Sigmoid colon (tissue), 7 donors: ENCODE measurements around the gene ATP6V0A1. TPM values are rescaled to one million over a fixed set of nuclear protein-coding genes. Genes with fewer than 3 reads are reported as not detected.
A peak's percentile ranks its signal among the peaks of the same experiment; 100 is the strongest.
"Not testable (repeated sequence)": the region's sequence is repeated elsewhere in the genome, so short reads cannot be mapped to it uniquely, and the experiment has no call there.

Experiments used
- DNase-seq: peaks from one replicate; pipeline ENCODE4 v3.0.0-alpha.2; 2019
- H3K27ac ChIP-seq, 4 donors: fragments of 200-600 bp; sonication (generic); one replicate each; pipeline ENCODE4 v1.5.1; 2016 to 2019; ENCODE audit warnings: mild to moderate bottlenecking in 1 of 4
- H3K27me3 ChIP-seq, 3 donors: fragments of 200-600 bp; sonication (generic); one replicate each; pipeline ENCODE4 v1.5.1; 2019; ENCODE audit warnings: mild to moderate bottlenecking in 1 of 3
- H3K36me3 ChIP-seq, 4 donors: fragments of 200-600 bp; sonication (generic); one replicate each; pipeline ENCODE4 v1.5.1; 2016 to 2019
- H3K4me1 ChIP-seq, 4 donors: fragments of 200-600 bp; sonication (generic); one replicate each; pipeline ENCODE4 v1.5.1; 2017 to 2019
- H3K4me3 ChIP-seq, 4 donors: fragments of 200-600 bp; sonication (generic); one replicate each; pipeline ENCODE4 v1.5.1; 2017 to 2019; ENCODE audit warnings: mild to moderate bottlenecking in 2 of 4, moderate library complexity in 1 of 4
- H3K9me3 ChIP-seq, 4 donors: fragments of 200-600 bp in 3 of 4; sonication (generic) in 3 of 4; one replicate each; pipeline versions ENCODE4 v1.5.1 to v1.6.1; 2013 to 2019
- EP300 ChIP-seq, 4 donors: sonication (generic); formaldehyde crosslinking; IDR thresholded peaks; one replicate each; pipeline ENCODE4 v1.6.1; 2017; ENCODE audit warnings: antibody characterized with exemption in 4 of 4
- POLR2A ChIP-seq, 2 donors: fragments of 450-650 bp; IDR thresholded peaks; one replicate each; pipeline ENCODE4 v1.6.1; 2016; ENCODE audit warnings: antibody characterized with exemption in 2 of 2, mild to moderate bottlenecking in 2 of 2, moderate library complexity in 2 of 2
- POLR2AphosphoS5 ChIP-seq, 4 donors: sonication (generic); formaldehyde crosslinking; IDR thresholded peaks; one replicate each; pipeline ENCODE4 v1.6.1; 2017; ENCODE audit warnings: antibody characterized with exemption in 4 of 4
- WGBS, 2 donors: extraction: QIAGEN DNeasy Blood & Tissue Kit; methylation state at CpG; one replicate each; pipeline ENCODE4 v1.1.7; 2013; 5-methylcytosine and 5-hydroxymethylcytosine counted together
- intact Hi-C: fragments of 100-400 bp; cut with DNase I; formaldehyde crosslinking; loops from one replicate; pipeline ENCODE4 v1.15.1; 2023
- polyA plus RNA-seq, 3 donors: library from polyadenylated mRNA; stranded (reverse); fragments of 200-250 nt; gene quantifications; one replicate each; pipeline ENCODE4 v1.2.3, GENCODE V29; 2013
- total RNA-seq, 4 donors: library from RNA; depleted of rRNA; stranded (reverse); fragments of >200 nt; gene quantifications; one replicate each; pipeline ENCODE4 v1.1.0, GENCODE V29; 2016
- TF ChIP-seq, protein P1 (sequence below), 4 experiments: fragments of 450-650 bp in 3 of 4; fragments of 200-600 bp in 1 of 4; IDR thresholded peaks; one replicate each; pipeline ENCODE4 v1.5.1; 2016 to 2019; ENCODE audit warnings: antibody characterized with exemption in 4 of 4, mild to moderate bottlenecking in 3 of 4, moderate library complexity in 2 of 4
- donor health status: healthy with polysubstance abuse.
- donor health status: Bipolar disorder and iron deficiency.
- donor health status: healthy.

Gene ATP6V0A1
- total and polyA plus RNA-seq, 7 donors: 11.6 to 96.1 (median 48.9) TPM

DNA sequence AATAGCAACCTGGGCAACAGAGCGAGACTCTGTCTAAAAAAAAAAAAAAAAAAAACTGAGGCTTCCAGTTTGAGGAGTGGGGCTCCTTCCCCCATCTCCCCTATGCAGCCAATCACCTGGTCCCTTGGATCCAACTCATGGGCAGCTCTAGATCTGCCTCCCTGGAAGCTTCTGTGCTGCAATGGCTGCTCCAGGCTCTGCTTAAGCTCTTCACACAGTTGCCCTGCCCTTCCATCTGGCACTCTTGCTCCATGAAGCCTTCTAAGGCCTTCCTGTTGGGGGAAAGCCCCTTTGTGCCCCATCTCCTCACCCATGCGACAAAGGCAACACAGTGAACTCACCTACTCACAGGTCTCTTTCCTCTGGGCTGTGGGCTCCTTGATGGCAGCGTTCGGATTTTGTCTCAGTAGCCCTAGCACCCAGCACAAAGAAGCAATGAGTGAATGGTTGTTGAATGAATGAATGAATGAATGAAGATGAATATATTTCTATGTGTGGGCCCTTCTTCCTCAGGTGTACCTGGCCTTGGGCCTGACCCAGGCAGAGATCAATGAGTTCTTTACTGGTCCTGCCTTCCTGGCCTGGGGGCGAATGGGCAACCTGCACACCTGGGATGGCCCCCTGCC lies 79.3 kb downstream of the ATP6V0A1 start:
- Histone ChIP-seq H3K36me3 (peaks cover 0 to 47% (median 18%) of the 10 kb centered on the region in 4 donors), H3K27ac (peak overlapping the region in 2 of 4 donors; percentile 90 to 96), H3K4me1 (peaks cover 0 to 21% (median 19%) of the 10 kb centered on the region in 4 donors), H3K27me3 (no peaks in the 10 kb centered on the region), H3K4me3 (no peak overlapping the region), H3K9me3 (no peaks in the 10 kb centered on the region)
- TF ChIP-seq, protein P1, sequence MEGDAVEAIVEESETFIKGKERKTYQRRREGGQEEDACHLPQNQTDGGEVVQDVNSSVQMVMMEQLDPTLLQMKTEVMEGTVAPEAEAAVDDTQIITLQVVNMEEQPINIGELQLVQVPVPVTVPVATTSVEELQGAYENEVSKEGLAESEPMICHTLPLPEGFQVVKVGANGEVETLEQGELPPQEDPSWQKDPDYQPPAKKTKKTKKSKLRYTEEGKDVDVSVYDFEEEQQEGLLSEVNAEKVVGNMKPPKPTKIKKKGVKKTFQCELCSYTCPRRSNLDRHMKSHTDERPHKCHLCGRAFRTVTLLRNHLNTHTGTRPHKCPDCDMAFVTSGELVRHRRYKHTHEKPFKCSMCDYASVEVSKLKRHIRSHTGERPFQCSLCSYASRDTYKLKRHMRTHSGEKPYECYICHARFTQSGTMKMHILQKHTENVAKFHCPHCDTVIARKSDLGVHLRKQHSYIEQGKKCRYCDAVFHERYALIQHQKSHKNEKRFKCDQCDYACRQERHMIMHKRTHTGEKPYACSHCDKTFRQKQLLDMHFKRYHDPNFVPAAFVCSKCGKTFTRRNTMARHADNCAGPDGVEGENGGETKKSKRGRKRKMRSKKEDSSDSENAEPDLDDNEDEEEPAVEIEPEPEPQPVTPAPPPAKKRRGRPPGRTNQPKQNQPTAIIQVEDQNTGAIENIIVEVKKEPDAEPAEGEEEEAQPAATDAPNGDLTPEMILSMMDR (IDR thresholded peaks at IDR 0.05): no peak
- no peak for TF ChIP-seq EP300 (IDR thresholded peaks at IDR 0.05)
- TF ChIP-seq POLR2A (IDR thresholded peaks at IDR 0.05): no peak
- no peak for TF ChIP-seq POLR2AphosphoS5 (IDR thresholded peaks at IDR 0.05)
- intact Hi-C loops: no loop called here
- DNase-seq: no peak
- 91 to 97% methylated on average over 5 of the region's 5 CpGs for WGBS, 2 donors

DNA sequence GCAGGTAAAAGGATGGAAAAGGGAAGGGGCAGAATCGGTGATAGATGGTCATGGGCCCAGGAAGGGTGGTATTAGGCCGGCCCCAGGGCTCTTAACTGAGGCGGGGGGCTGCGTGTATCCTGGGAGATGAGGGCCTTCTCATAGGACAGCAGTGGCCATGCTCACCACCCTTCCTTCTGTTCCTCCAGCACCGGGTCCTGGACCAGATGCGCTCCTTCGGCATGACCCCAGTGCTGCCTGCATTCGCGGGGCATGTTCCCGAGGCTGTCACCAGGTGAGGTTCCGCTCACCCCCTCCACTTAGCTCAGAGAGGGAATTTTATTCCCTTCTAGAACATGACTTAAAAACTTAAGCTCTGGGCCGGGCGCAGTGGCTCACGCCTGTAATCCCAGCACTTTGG lies 79.8 kb downstream of the ATP6V0A1 start:
- DNase-seq: no peak
- intact Hi-C loops: no loop called here
- Histone ChIP-seq H3K36me3 (peaks cover 0 to 53% (median 20%) of the 10 kb centered on the region in 4 donors), H3K27ac (no peak overlapping the region), H3K9me3 (no peaks in the 10 kb centered on the region), H3K4me1 (peaks cover 0 to 21% (median 19%) of the 10 kb centered on the region in 4 donors), H3K27me3 (no peaks in the 10 kb centered on the region), H3K4me3 (no peak overlapping the region)
- TF ChIP-seq, protein P1 (IDR thresholded peaks at IDR 0.05): no peak
- TF ChIP-seq POLR2A (IDR thresholded peaks at IDR 0.05): no peak
- TF ChIP-seq POLR2AphosphoS5 (IDR thresholded peaks at IDR 0.05): no peak
- no peak for TF ChIP-seq EP300 (IDR thresholded peaks at IDR 0.05)
- 96% methylated on average over 14 of the region's 14 CpGs for WGBS, 2 donors

DNA sequence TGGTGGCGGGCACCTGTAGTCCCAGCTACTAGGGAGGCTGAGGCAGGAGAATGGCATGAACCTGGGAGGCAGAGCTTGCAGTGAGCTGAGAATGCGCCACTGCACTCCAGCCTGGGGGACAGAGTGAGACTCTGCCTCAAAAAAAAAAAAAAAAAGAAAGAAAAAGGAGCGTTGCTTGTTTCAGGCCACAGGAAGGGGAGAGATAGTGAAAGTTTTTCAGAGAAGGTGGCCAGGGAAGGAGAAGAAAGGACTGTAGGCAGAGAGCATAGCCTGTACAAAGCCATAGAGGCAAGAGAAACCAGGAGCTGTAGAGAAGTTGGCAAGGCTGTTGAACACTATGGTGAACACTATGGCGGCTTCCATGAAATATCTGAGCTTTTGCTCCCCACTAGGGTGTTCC lies 81.9 kb downstream of the ATP6V0A1 start:
- Histone ChIP-seq H3K4me1 (peaks cover 0 to 15% (median 12%) of the 10 kb centered on the region in 4 donors), H3K36me3 (peaks cover 0 to 62% (median 20%) of the 10 kb centered on the region in 4 donors)
- H3K4me3 ChIP-seq, H3K27me3 ChIP-seq, intact Hi-C loops, H3K9me3 ChIP-seq, H3K27ac ChIP-seq, DNase-seq: not testable (repeated sequence)
- WGBS, 2 donors: 93 to 97% methylated on average over 4 of the region's 4 CpGs

DNA sequence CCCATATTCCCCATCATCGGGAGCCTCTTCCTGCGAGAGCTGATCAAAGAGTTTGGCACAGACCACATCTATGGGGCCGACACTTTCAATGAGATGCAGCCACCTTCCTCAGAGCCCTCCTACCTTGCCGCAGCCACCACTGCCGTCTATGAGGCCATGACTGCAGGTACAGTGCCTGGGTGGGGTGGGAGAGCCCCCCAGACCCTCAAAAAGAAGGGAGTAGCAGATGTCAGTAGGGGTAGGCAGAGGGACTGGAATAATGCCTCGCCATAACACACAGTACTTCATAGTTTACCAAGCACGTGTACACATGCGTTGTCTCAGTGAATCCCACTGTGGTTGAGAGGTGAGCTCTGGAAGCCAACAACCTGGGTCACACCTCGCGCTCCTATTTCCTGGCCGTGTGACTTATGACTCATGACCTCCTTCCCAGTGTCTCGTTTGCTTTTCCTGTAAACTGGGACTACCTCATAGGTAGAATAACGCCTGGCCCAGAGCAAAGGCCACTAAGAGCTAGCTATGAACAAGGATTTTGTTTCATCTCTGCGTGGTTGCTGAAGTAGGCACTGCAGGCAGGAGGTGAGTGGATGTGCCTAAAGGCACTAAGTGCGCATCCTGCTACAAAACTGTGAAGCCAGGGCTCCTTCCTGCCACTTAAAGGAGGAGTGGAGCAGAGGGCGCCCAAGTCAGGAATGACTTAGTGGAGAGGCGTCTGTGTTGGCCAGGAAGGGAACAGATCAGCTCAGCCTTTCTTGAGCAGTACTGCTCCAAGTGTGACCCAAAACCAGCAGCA lies 82.6 kb downstream of the ATP6V0A1 start:
- WGBS, 2 donors: 58 to 72% methylated on average over 17 of the region's 17 CpGs
- Histone ChIP-seq H3K27me3 (no peaks in the 10 kb centered on the region), H3K36me3 (peaks cover 0 to 62% (median 20%) of the 10 kb centered on the region in 4 donors), H3K4me1 (peaks cover 0 to 11% (median 9%) of the 10 kb centered on the region in 4 donors), H3K4me3 (no peak overlapping the region), H3K27ac (no peak overlapping the region), H3K9me3 (no peaks in the 10 kb centered on the region)
- intact Hi-C loops: no loop called here
- no peak for DNase-seq
- TF ChIP-seq POLR2AphosphoS5 (IDR thresholded peaks at IDR 0.05): no peak
- TF ChIP-seq, protein P1 (IDR thresholded peaks at IDR 0.05): no peak
- TF ChIP-seq POLR2A (IDR thresholded peaks at IDR 0.05): no peak
- no peak for TF ChIP-seq EP300 (IDR thresholded peaks at IDR 0.05)
